OCI-LY3 (cell line): Measurements from ENCODE around the gene A3GALT2.
"Not testable (repeated sequence)": the region's sequence is repeated elsewhere in the genome, so short reads cannot be mapped to it uniquely, and the experiment has no call there.

Source experiments
- H2AFZ ChIP-seq: fragments of 200-600, 300-600 bp; shearing (Covaris generic); 2 replicates; pipeline ENCODE4 v1.6.0; 2014; ENCODE audit warnings: antibody characterized with exemption, low read depth, low read length
- H3K27ac ChIP-seq: fragments of 200-600, 300-600 bp; sonication (generic); 2 replicates; pipeline ENCODE4 v1.5.1; 2014; ENCODE audit warnings: mild to moderate bottlenecking, low read length, moderate library complexity, mixed read lengths
- H3K27me3 ChIP-seq: fragments of 200-600, 300-600 bp; sonication (generic); 2 replicates; pipeline ENCODE4 v1.6.1; 2014; ENCODE audit warnings: low read depth, low read length, mixed read lengths
- H3K36me3 ChIP-seq: fragments of 200-600, 300-600 bp; sonication (generic); replicated peaks from 2 replicates; pipeline ENCODE3; 2014; ENCODE audit warnings: low read depth, low read length, mixed read lengths
- H3K4me1 ChIP-seq: fragments of 300-600, 200-600 bp; sonication (generic); 2 replicates; pipeline ENCODE4 v1.6.1; 2014; ENCODE audit warnings: low read length, mixed read lengths
- H3K4me2 ChIP-seq: fragments of 200-600, 300-600 bp; sonication (generic); 2 replicates; pipeline ENCODE4 v1.6.1; 2014; ENCODE audit warnings: low read length, mixed read lengths
- H3K4me3 ChIP-seq: fragments of 300-600, 200-600 bp; sonication (generic); 2 replicates; pipeline ENCODE4 v1.5.1; 2014; ENCODE audit warnings: antibody characterized with exemption, mild to moderate bottlenecking, low read length, moderate library complexity
- H3K79me2 ChIP-seq: fragments of 300-600, 200-600 bp; shearing (Covaris generic); 2 replicates; pipeline ENCODE4 v1.6.1; 2014; ENCODE audit warnings: mild to moderate bottlenecking, low read length, mixed read lengths
- H3K9ac ChIP-seq: fragments of 300-600, 200-600 bp; shearing (Covaris generic); 2 replicates; pipeline ENCODE4 v1.6.0; 2014; ENCODE audit warnings: mild to moderate bottlenecking, low read length, moderate library complexity
- H3K9me3 ChIP-seq: fragments of 200-600, 300-600 bp; shearing (Covaris generic); 2 replicates; pipeline ENCODE4 v1.6.1; 2014; ENCODE audit warnings: low read length, mixed read lengths; ENCODE audit not compliant: insufficient read depth
- H4K20me1 ChIP-seq: fragments of 200-600, 300-600 bp; sonication (generic); 2 replicates; pipeline ENCODE4 v1.6.1; 2016; ENCODE audit warnings: low read length, mixed read lengths; ENCODE audit not compliant: insufficient read depth
- CTCF ChIP-seq: fragments of 200-600, 300-600 bp; sonication (generic); IDR thresholded peaks from 2 replicates; pipeline ENCODE4 v1.5.1; 2014; ENCODE audit warnings: antibody characterized with exemption, low read length, low read depth
- EZH2phosphoT487 ChIP-seq: fragments of 200-600 bp; shearing (Covaris generic); IDR thresholded peaks from 2 replicates; pipeline ENCODE4 v1.6.1; 2018; ENCODE audit warnings: antibody characterized with exemption, mixed run types, low read depth

A3GALT2 gene

GRCh38 chr1:33295450-33296081 lies 25.3 kb downstream of the A3GALT2 start:
- Histone ChIP-seq H2AFZ (no peak overlapping the region), H3K4me3 (no peak overlapping the region), H3K79me2 (no peaks in the 10 kb centered on the region), H3K4me1 (no peaks in the 10 kb centered on the region), H3K4me2 (no peak overlapping the region), H4K20me1 (no peaks in the 10 kb centered on the region), H3K27me3 (no peaks in the 10 kb centered on the region), H3K27ac (no peak overlapping the region), H3K9me3 (no peaks in the 10 kb centered on the region), H3K36me3 (peaks cover 3% of the 10 kb centered on the region), H3K9ac (no peak overlapping the region)
- no peak for TF ChIP-seq EZH2phosphoT487
- TF ChIP-seq CTCF, result peak; percentile 67

- Histone ChIP-seq H2AFZ (no peak overlapping the region), H4K20me1 (no peaks in the 10 kb centered on the region)
- TF ChIP-seq EZH2phosphoT487, result no peak
- no peak for TF ChIP-seq CTCF
Measured at GRCh38 chr1:33295023-33295422, 25.9 kb downstream of the A3GALT2 start.

DNA sequence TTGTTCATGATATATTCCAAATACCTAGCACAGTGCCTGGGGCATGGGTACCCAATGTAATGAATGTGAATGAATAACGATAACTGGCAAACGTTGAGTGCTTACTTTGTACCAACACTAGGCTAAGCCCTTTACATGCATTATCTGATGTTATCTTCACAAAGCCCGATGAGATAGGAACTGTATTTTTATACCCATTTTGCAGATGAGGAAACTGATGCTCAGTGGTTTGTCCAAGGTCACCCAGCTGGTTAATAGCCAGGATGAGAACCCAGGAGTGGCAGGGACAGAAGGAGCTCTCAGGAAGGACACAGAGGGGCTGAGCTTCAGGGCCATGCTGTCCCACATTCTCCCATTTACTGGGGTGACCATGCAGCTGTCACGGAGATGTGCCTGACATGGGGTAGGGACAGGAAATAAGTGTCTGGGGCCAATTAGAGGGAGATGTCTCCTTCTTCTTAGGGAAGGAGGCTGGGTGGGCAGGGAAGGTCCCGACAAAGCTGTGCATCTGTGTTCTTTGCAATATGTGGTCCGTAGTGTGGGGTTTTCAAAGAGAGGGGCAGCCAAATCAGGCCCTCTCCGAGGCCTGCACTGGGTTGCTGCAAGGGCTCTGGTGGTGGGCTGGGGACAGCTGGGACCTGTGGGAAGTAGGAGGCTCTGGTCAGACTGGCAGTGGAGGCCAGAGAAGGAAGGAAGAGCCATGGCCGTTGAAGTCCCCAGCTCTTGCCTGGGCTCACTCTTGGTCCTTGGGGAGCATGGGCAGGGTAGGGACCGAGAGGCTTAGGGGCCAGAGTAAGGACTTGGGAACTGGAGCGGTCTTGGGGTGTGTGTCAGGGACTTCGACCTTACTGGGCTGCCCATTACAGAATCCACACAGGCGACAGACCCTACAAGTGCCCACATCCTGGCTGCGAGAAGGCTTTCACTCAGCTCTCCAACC lies 26.6 kb downstream of the A3GALT2 start:
- H3K4me2 ChIP-seq, result no peak overlapping the region
- H3K9me3 ChIP-seq, result no peaks in the 10 kb centered on the region
- no peaks in the 10 kb centered on the region for H3K79me2 ChIP-seq
- H4K20me1 ChIP-seq, result no peaks in the 10 kb centered on the region
- H2AFZ ChIP-seq, result no peak overlapping the region
- H3K4me1 ChIP-seq, result no peaks in the 10 kb centered on the region
- H3K27me3 ChIP-seq, result no peaks in the 10 kb centered on the region
- TF ChIP-seq EZH2phosphoT487, result no peak
- TF ChIP-seq CTCF, result no peak
- no peak overlapping the region for H3K9ac ChIP-seq
- no peak overlapping the region for H3K27ac ChIP-seq
- H3K36me3 ChIP-seq, result peaks cover 3% of the 10 kb centered on the region
- H3K4me3 ChIP-seq, result no peak overlapping the region

More at GRCh38 chr1:33295023-33295422, 25.9 kb downstream of the A3GALT2 start:
- no peak overlapping the region for H3K4me2 ChIP-seq
- H3K27ac ChIP-seq, result no peak overlapping the region
- H3K9ac ChIP-seq, result no peak overlapping the region
- H3K4me1 ChIP-seq, result no peaks in the 10 kb centered on the region
- H3K9me3 ChIP-seq, result no peaks in the 10 kb centered on the region
- H3K4me3 ChIP-seq, result no peak overlapping the region
- H3K27me3 ChIP-seq, result no peaks in the 10 kb centered on the region
- H3K79me2 ChIP-seq, result no peaks in the 10 kb centered on the region
- peaks cover 3% of the 10 kb centered on the region for H3K36me3 ChIP-seq

- Histone ChIP-seq H3K4me1 (no peaks in the 10 kb centered on the region), H3K4me2 (no peak overlapping the region), H3K36me3 (peaks cover 3% of the 10 kb centered on the region), H3K9ac (no peak overlapping the region), H2AFZ (no peak overlapping the region), H3K27me3 (no peaks in the 10 kb centered on the region), H4K20me1 (no peaks in the 10 kb centered on the region), H3K27ac (no peak overlapping the region), H3K9me3 (no peaks in the 10 kb centered on the region), H3K79me2 (no peaks in the 10 kb centered on the region), H3K4me3 (no peak overlapping the region)
- TF ChIP-seq CTCF (no peak), EZH2phosphoT487 (no peak)
Measured at GRCh38 chr1:33292726-33293340, 28.1 kb downstream of the A3GALT2 start.

- not testable (repeated sequence) for H3K9me3 ChIP-seq, H3K27me3 ChIP-seq, H3K4me3 ChIP-seq, H3K36me3 ChIP-seq, H3K79me2 ChIP-seq, H3K9ac ChIP-seq, H3K4me1 ChIP-seq, H2AFZ ChIP-seq, H4K20me1 ChIP-seq, H3K27ac ChIP-seq, H3K4me2 ChIP-seq
Measured at GRCh38 chr1:33290615-33291014, 30.3 kb downstream of the A3GALT2 start.
